ENCODE measurements around the gene KLC3. TPM values are rescaled to one million over a fixed set of nuclear protein-coding genes. Genes with fewer than 3 reads are reported as not detected.

Gene KLC3
- total RNA-seq, 1 experiment from 2014 or later = not detected

GRCh38 chr19:45370410-45371204 is 30.1 kb downstream of the KLC3 start, which contains the start of gene ERCC2:
TSS of gene ERCC2 (minus strand) at chr19:45370573. CDS start at chr19:45370540, 33 bp downstream.
- DNase-seq (ENCODE audit: low read depth) = peak; percentile 99

GRCh38 chr19:45376045-45376724 is 35.6 kb downstream of the KLC3 start:
- peak; percentile 94 for DNase-seq (ENCODE audit: low read depth)

- DNase-seq (ENCODE audit: low read depth) = no peak
These were observed 39.6 kb downstream of the KLC3 start for GRCh38 chr19:45380107-45380506.

GRCh38 chr19:45382426-45382825 is 41.9 kb downstream of the KLC3 start:
- no peak for DNase-seq (ENCODE audit: low read depth)

GRCh38 chr19:45385392-45386221 is 45.1 kb downstream of the KLC3 start:
- no peak for DNase-seq (ENCODE audit: low read depth)

GRCh38 chr19:45391346-45391745 is 50.8 kb downstream of the KLC3 start:
- DNase-seq (ENCODE audit: low read depth) = no peak

GRCh38 chr19:45391871-45392665 is 51.5 kb downstream of the KLC3 start:
- no peak for DNase-seq (ENCODE audit: low read depth)

GRCh38 chr19:45395821-45396617 is 55.5 kb downstream of the KLC3 start:
- no peak for DNase-seq (ENCODE audit: low read depth)

- DNase-seq (ENCODE audit: low read depth) = no peak
These were observed 59.6 kb downstream of the KLC3 start for GRCh38 chr19:45400192-45400591.

Other genes with a start within 250 kb of the KLC3 start
- gene PPP1R37, start 247.6 kb upstream of the KLC3 start, total RNA-seq (2014; rRNA removed) = 43.9 and 46.2 TPM in 2 replicates
- 0.06 TPM in 1 of 2 replicates, not detected in the other for gene NKPD1, start 179.8 kb upstream of the KLC3 start, total RNA-seq (2014; rRNA removed)
- 5.3 and 10.4 TPM in 2 replicates for gene TRAPPC6A, start 162.5 kb upstream of the KLC3 start, total RNA-seq (2014; rRNA removed)
- gene BLOC1S3, start 162.0 kb upstream of the KLC3 start, total RNA-seq (2014; rRNA removed) = 5.9 and 7.1 TPM in 2 replicates
- not detected in 2 replicates for gene EXOC3L2, start 95.3 kb upstream of the KLC3 start, total RNA-seq (2014; rRNA removed)
- 11.0 and 15.5 TPM in 2 replicates for gene MARK4, start 89.5 kb upstream of the KLC3 start, total RNA-seq (2014; rRNA removed)
- gene CKM, start 17.9 kb upstream of the KLC3 start, total RNA-seq (2014; rRNA removed) = not detected in 2 replicates
- gene ERCC2, start 29.8 kb downstream of the KLC3 start, total RNA-seq (2014; rRNA removed) = 29.2 and 30.6 TPM in 2 replicates
- 0.64 and 0.92 TPM in 2 replicates for gene PPP1R13L, start 64.3 kb downstream of the KLC3 start, total RNA-seq (2014; rRNA removed)
- 21.4 and 24.6 TPM in 2 replicates for gene POLR1G, start 65.9 kb downstream of the KLC3 start, total RNA-seq (2014; rRNA removed)
- gene ERCC1, start 83.2 kb downstream of the KLC3 start, total RNA-seq (2014; rRNA removed) = 132 and 148 TPM in 2 replicates
- 0.32 and 0.34 TPM in 2 replicates for gene FOSB, start 127.2 kb downstream of the KLC3 start, total RNA-seq (2014; rRNA removed)
- 22.9 and 39.7 TPM in 2 replicates for gene RTN2, start 156.3 kb downstream of the KLC3 start, total RNA-seq (2014; rRNA removed)
- gene PPM1N, start 157.7 kb downstream of the KLC3 start, total RNA-seq (2014; rRNA removed) = 1.7 and 2.4 TPM in 2 replicates
- 102 and 127 TPM in 2 replicates for gene VASP, start 166.7 kb downstream of the KLC3 start, total RNA-seq (2014; rRNA removed)
- gene OPA3, start 244.1 kb downstream of the KLC3 start, total RNA-seq (2014; rRNA removed) = 13.7 and 18.2 TPM in 2 replicates

Data from LHCN-M2 (cell line).